Upper lobe of left lung (tissue), 4 donors: Measurements from ENCODE around the gene ADAMTS2.

Experiments used
- EP300 ChIP-seq, 4 donors: sonication (generic); formaldehyde crosslinking; IDR thresholded peaks; one replicate each; pipeline ENCODE4 v1.5.1; 2017; ENCODE audit warnings: antibody characterized with exemption in 4 of 4, control low read depth in 2 of 4
- POLR2A ChIP-seq, 4 donors: fragments of 450-650 bp; IDR thresholded peaks; one replicate each; pipeline ENCODE4 v1.5.1; 2016 to 2017; ENCODE audit warnings: antibody characterized with exemption in 4 of 4, mild to moderate bottlenecking in 2 of 4
- POLR2AphosphoS5 ChIP-seq, 2 donors: sonication (generic); formaldehyde crosslinking; IDR thresholded peaks; one replicate each; pipeline ENCODE4 v1.5.1; 2017; ENCODE audit warnings: antibody characterized with exemption in 2 of 2
- TF ChIP-seq, protein P1 (sequence below), 6 experiments: fragments of 450-650 bp in 4 of 6; fragments of 200-600 bp in 2 of 6; sonication (generic) in 2 of 6; IDR thresholded peaks; one replicate each; pipeline ENCODE4 v1.5.1; 2016 to 2019; ENCODE audit warnings: antibody characterized with exemption in 6 of 6

DNA sequence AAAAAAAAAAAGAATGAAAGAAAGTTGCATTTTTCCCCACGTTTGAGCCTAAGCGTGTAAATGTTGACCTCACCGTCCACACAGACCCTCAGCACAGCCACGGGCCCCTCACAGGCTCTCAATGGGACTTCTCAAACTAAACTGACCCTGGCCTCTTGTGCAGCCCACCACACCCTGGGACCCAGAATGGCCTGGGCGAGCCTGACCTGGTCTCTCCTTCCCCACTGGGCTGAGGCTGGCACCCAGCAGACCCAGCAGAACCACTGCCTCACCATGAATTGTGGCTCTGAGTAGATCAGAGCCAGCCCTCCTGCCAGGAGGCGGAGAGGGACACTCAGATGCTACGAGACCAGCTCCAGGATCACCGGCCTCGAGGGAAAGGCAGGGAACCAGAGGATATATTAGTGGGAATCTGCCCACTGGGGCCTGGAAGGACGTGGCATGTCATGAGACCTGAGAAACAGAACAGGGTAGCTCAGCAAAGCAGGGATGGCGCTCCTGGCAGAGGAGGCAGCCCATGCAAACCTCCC, 160.7 kb downstream of the ADAMTS2 start:
- TF ChIP-seq, protein P1, sequence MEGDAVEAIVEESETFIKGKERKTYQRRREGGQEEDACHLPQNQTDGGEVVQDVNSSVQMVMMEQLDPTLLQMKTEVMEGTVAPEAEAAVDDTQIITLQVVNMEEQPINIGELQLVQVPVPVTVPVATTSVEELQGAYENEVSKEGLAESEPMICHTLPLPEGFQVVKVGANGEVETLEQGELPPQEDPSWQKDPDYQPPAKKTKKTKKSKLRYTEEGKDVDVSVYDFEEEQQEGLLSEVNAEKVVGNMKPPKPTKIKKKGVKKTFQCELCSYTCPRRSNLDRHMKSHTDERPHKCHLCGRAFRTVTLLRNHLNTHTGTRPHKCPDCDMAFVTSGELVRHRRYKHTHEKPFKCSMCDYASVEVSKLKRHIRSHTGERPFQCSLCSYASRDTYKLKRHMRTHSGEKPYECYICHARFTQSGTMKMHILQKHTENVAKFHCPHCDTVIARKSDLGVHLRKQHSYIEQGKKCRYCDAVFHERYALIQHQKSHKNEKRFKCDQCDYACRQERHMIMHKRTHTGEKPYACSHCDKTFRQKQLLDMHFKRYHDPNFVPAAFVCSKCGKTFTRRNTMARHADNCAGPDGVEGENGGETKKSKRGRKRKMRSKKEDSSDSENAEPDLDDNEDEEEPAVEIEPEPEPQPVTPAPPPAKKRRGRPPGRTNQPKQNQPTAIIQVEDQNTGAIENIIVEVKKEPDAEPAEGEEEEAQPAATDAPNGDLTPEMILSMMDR (IDR thresholded peaks at IDR 0.05): no peak
- TF ChIP-seq EP300 (IDR thresholded peaks at IDR 0.05) (no peak), POLR2A (IDR thresholded peaks at IDR 0.05) (no peak), POLR2AphosphoS5 (IDR thresholded peaks at IDR 0.05) (no peak)
